HG02623 (cell line): ENCODE measurements around the gene PCDHGA1.
"Not testable (repeated sequence)": the region's sequence is repeated elsewhere in the genome, so short reads cannot be mapped to it uniquely, and the experiment has no call there.

Experiments
- ATAC-seq: cut with Tn5 transposase; IDR thresholded peaks from one replicate; pipeline ENCODE4 v1.9.1; 2021; ENCODE audit warnings: moderate library complexity; ENCODE audit not compliant: unreplicated experiment

The PCDHGA1 gene

DNA sequence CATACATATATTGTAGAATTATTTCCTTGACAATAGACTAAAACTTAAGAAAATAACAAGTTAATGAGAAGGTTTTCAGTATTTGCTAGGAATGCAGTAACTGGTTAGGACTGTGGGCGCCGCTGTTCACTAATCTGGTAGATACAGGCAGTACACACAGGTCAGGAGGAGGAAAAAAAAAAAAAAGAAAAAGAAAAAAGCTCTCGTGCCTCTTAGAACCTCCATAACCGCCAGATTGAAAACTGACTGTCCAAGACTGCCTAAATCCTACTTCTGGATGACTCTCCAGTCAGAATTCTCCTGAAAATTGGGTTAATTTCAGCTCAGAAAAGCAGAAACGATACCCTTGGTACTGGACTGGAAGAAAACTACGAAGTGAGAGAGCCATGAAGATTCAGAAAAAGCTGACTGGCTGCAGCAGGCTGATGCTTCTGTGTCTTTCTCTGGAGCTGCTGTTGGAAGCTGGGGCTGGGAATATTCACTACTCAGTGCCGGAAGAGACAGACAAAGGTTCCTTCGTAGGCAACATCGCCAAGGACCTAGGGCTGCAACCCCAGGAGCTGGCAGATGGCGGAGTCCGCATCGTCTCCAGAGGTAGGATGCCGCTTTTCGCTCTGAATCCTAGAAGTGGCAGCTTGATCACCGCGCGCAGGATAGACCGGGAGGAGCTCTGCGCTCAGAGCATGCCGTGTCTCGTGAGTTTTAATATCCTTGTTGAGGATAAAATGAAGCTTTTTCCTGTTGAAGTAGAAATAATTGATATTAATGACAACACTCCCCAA, at the start of gene PCDHGA1:
PCDHGA1 (plus strand) TSS at position 216 of the 782 bp plus-strand sequence.
- no peak for ATAC-seq

GRCh38 chr5:141298376-141298775, 31.9 kb upstream of the PCDHGA1 start:
- ATAC-seq, result no peak

- ATAC-seq, result no peak
Observed at GRCh38 chr5:141303756-141304155, 26.6 kb upstream of the PCDHGA1 start, which contains the start of gene SLC25A2. SLC25A2 (minus strand) TSS chr5:141304049; CDS start chr5:141303865, 184 bp downstream.

DNA sequence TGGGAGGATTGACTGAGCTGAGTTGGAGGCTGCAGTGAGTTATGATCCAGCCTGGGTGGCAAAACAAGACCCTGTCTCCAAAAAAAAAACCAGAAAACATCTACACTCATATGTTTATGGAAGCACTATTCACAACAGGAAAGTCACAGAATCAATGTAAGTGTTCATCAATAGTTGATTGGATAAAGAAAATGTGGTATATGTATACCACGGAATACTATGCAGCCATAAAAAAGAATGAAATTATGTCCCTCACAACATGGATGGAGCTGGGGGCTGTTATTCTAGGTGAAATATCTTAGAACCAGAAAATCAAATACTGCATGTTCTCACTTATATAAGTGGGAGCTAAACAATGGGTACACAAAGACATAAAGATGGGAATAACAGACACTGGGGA, 23.7 kb upstream of the PCDHGA1 start:
- ATAC-seq, result no peak

DNA sequence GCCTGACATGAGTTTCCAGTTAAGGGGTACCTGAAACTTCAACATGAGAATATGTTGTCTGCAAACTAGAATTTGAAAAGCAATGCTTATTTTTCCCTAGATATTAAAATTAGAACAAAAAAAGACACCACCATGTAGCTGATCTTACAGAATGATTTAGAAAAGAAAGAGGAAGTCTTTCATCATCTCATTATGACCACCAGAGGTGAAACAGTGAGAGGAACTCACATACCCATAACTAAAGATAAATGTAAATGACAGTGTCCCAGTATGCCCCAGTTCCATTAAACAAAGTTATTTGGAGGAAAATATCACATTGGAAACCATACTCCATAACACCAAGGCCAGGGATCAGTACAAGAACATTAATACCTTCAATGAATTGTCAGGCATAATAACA, 16.6 kb upstream of the PCDHGA1 start:
- no peak for ATAC-seq

DNA sequence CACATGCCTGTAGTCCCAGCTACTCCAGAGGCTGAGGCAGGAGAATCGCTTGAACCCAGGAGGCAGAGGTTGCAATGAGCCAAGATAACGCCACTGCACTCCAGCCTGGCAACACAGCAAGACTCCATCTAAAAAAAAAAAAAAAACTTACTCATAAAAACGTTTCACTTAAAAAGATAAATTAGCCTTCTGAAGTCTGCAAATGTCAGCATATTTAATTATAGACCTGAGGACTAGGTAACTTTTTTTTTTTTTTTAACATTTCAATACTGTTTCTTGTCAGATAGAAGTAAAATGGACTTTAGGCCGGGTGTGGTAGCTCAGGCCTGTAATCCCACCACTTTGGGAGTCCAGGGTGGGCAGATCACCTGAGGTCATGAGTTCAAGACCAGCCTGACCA, 13.4 kb upstream of the PCDHGA1 start:
- ATAC-seq, result not testable (repeated sequence)

GRCh38 chr5:141319202-141319601, 11.1 kb upstream of the PCDHGA1 start:
- no peak for ATAC-seq

DNA sequence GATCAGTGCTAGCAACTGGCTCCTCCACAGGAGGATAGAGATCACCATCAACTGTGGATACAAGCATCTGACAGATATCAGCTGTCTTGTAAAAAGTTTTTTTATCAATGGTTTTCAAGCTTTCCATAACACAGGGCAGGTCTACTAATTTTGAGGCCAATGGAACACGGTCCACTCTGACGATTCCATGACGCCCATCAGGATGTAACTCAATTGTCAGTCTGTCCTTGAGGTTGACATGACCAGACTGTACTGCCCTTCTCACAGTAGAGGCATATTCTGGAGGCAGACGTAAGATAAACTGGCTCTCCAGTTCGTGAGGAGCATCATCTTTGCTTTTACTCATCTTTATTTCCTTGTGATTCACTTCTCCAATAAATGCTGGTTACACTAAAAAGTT, 10.6 kb upstream of the PCDHGA1 start:
- ATAC-seq, result no peak

GRCh38 chr5:141320225-141321169, 9.8 kb upstream of the PCDHGA1 start, which contains the start of gene TAF7:
TAF7 (minus strand) TSS chr5:141320784; CDS start chr5:141320044, 740 bp downstream.
- ATAC-seq, result peak; percentile 91

DNA sequence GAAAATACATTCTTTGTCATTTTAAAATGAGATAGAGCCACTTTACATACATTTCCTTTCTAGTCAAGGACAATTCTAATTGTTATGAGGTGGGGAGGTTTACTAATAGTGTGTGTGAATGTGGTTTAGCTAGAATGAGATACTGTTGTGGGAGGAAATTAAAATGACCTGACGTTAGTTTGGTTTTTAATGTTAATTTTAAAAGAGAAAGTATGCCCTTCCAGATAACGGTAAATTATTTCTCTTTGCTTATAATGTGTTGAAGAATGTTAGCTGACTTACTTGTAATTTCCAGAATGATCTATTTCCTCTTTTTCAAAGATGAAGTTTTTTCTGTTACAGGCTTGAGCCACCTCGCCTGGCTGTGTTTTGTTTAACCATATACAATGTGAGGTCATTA, 8.1 kb upstream of the PCDHGA1 start:
- ATAC-seq, result no peak

DNA sequence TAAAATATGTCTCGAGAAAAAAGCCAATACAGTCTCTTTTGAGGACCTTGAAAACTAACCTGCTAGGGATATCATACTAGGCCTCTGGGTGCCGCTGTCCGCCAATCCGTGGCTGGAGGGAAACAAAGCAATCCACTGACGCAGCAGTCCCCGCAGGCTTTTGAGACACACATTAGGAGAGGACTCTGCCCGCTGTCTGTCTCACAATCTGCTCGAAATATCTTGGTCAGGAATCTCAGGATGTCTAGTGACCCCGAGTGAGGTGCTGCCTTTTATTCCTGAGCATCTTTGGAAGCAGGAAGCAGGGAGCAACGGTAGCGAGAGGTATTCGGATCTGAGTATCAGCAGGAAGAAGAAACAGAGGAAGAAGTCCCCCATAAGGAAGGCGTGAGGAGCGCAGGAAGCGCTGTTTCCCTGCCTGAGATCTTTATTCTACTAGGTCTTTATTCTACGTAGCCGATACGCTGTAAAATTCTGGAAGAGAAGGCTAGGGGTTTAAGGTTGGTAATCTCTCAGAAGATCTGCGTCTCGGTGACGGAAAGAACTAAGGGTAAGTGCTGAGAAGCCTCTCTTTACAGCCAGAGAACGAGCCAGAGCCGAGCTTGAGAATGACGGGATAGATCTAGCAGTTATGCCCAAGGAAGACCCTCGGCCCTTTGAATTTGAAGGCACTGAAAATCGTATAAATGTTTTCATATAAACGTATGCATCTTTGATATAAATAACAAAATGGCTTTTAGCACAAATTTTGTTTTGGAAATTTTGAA, 4.0 kb upstream of the PCDHGA1 start:
- ATAC-seq, result peak; percentile 71

- ATAC-seq, result no peak
Observed at GRCh38 chr5:141328231-141328630, 2.1 kb upstream of the PCDHGA1 start.

- not testable (repeated sequence) for ATAC-seq
Observed at GRCh38 chr5:141332571-141332970, 2.3 kb downstream of the PCDHGA1 start.

DNA sequence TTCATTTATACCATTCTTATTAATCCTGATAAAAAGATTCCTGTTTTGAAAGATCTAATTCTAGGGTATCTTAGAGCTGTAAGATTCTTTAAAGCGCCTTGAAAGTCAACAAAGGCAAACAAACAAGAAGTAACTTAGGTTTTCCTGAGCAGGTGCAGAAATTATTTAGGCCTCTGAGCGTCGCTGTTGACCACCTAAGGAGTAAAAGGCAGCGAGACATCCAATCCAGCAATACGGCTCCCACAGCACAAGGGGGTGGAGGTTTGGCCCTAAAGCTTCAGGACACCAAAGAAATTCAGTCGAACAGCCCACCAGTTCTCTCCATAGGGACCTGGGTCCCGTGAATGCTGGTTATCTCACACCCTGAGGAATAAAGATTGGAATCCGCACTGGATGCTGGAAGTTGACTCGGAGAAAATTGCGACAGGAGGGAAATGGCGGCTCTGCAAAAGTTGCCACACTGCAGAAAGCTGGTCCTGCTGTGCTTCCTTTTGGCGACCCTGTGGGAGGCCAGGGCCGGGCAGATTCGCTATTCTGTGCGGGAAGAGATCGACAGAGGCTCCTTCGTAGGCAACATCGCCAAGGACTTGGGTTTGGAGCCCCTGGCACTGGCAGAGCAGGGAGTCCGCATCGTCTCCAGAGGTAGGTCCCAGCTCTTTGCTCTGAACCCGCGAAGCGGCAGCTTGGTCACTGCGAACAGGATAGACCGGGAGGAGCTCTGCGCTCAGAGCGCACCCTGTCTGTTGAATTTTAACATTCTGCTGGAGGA, 8.4 kb downstream of the PCDHGA1 start, which contains the start of gene PCDHGA2:
PCDHGA2 (plus strand) TSS at position 223 of the 769 bp plus-strand sequence.
- ATAC-seq, result no peak

DNA sequence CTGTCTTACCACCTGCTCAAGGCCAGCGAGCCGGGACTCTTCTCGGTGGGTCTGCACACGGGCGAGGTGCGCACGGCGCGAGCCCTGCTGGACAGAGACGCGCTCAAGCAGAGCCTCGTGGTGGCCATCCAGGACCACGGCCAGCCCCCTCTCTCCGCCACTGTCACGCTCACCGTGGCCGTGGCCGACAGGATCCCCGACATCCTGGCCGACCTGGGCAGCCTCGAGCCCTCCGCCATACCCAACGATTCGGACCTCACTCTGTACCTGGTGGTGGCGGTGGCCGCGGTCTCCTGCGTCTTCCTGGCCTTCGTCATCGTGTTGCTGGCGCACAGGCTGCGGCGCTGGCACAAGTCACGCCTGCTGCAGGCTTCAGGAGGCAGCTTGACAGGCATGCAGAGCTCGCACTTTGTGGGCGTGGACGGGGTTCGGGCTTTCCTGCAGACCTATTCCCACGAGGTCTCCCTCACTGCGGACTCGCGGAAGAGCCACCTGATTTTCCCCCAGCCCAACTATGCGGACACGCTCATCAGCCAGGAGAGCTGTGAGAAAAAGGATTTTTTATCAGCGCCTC, 10.6 kb downstream of the PCDHGA1 start:
- ATAC-seq, result not testable (repeated sequence)

DNA sequence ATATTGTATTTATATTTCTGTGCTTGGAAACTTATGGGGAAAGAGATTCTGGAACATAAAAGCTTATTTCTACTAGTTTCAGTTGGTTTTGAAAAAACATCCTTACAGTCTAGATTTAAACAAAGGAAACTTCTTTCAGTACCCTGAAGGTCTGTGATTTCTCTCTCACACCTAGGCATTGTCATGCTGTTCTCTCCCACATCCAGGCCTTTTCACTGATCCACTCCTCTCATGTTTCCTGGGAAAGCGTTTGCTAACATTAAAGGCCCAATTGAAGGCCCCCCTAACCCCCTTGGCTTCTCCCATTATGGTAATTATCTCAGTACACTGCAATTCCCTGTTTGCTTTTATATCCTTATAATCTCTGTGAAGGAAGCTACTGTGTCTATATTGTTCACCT, 12.5 kb downstream of the PCDHGA1 start:
- no peak for ATAC-seq

DNA sequence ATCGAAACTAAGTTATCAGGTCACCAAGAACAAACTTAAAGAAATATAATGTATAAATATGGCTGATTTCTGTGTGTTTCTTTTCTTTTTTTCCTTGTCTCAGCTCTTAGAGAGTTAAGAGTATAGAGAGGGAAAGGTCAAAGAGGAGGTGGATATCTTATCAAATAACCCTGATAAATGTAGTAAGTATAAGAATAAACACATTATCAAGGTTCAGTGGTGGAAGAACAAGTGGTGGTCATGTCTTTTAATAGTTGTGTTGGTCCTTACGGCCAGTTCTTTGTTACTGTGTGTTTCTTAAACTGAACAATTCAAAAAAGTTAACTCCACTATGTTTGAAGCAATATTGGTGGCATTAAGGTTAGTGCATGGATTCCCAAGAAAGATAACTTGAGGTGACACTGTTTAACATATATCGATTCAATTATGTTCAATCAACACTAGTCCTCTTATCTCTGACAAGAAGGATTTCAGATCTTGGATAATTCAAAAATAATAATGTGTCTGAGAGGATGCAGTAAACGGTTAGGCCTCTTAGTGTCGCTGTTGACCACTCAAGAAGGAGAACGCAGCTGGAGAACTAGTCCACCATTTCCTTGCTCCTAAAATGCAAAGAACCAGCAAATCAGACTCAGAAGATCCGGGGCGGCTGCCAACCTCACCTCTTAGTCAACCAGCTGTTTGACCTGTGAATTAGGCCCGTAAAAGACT, 13.1 kb downstream of the PCDHGA1 start, which contains the start of gene PCDHGA3:
PCDHGA3 (plus strand) TSS at position 588 of the 711 bp plus-strand sequence. CDS start 205 bp downstream, outside the sequence.
- ATAC-seq, result no peak

GRCh38 chr5:141343953-141344463, 13.7 kb downstream of the PCDHGA1 start:
- ATAC-seq, result no peak

DNA sequence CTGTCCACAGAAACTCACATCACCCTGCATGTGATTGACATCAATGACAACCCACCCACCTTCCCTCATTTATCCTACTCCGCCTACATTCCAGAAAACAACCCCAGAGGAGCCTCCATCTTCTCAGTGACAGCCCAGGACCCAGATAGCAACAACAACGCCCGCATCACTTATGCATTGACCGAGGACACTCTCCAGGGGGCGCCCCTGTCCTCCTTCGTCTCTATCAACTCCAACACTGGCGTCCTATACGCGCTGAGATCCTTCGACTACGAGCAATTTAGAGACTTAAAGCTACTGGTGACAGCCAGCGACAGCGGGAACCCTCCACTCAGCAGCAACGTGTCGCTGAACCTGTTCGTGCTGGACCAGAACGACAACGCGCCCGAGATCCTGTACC, 15.0 kb downstream of the PCDHGA1 start:
- ATAC-seq, result no peak
